ENCODE results near the gene PCDHA13. TPM values are rescaled to one million over a fixed set of nuclear protein-coding genes. Genes with fewer than 3 reads are reported as not detected.
"Not testable (repeated sequence)": the region's sequence is repeated elsewhere in the genome, so short reads cannot be mapped to it uniquely, and the experiment has no call there.

PCDHA13 gene
- total RNA-seq = under 1 TPM in 1 of 2 donors, not detected in 1; 0.12 TPM
- long read RNA-seq = 0 reads

- intact Hi-C loops (cut with DNase I, micrococcal nuclease) = no loop called here
- no peak for ATAC-seq
- no peak for DNase-seq
Measured at GRCh38 chr5:140881889-140882590, at the start of gene PCDHA13. Gene PCDHA13 (plus strand): TSS chr5:140882124. CDS start chr5:140882269, 145 bp downstream.

- no peak for ATAC-seq
- intact Hi-C loops (cut with DNase I, micrococcal nuclease) = no loop called here
Measured at GRCh38 chr5:140833993-140834392, 47.9 kb upstream of the PCDHA13 start, which contains the start of gene PCDHA7. Gene PCDHA7 (plus strand): TSS chr5:140834269. CDS start chr5:140834384, 115 bp downstream.

GRCh38 chr5:140834439-140835008 is 47.4 kb upstream of the PCDHA13 start:
- not testable (repeated sequence) for DNase-seq

More at GRCh38 chr5:140833993-140834392, 47.9 kb upstream of the PCDHA13 start, which contains the start of gene PCDHA7:
- no peak for DNase-seq

GRCh38 chr5:140835622-140836510 is 46.1 kb upstream of the PCDHA13 start:
- intact Hi-C loops (cut with DNase I, micrococcal nuclease) = no loop called here
- DNase-seq (no peak), ATAC-seq (no peak)

More at GRCh38 chr5:140834439-140835008, 47.4 kb upstream of the PCDHA13 start:
- ATAC-seq; intact Hi-C loops (cut with DNase I, micrococcal nuclease): not testable (repeated sequence)

GRCh38 chr5:140840978-140841962 is 40.7 kb upstream of the PCDHA13 start, which contains the start of gene PCDHA8:
Gene PCDHA8 (plus strand): TSS chr5:140841187. CDS start chr5:140841322, 135 bp downstream.
- ATAC-seq = no peak
- no peak for DNase-seq
- intact Hi-C loops (cut with DNase I, micrococcal nuclease) = no loop called here

GRCh38 chr5:140842798-140843733 is 38.9 kb upstream of the PCDHA13 start:
- no peak for DNase-seq
- no peak for ATAC-seq
- intact Hi-C loops (cut with DNase I, micrococcal nuclease) = no loop called here

- ATAC-seq; DNase-seq; intact Hi-C loops (cut with DNase I, micrococcal nuclease): not testable (repeated sequence)
Measured at GRCh38 chr5:140848139-140849102, 33.5 kb upstream of the PCDHA13 start, which contains the start of gene PCDHA9. Gene PCDHA9 (plus strand): TSS chr5:140848382. CDS start chr5:140848496, 114 bp downstream.

- DNase-seq; intact Hi-C loops (cut with DNase I, micrococcal nuclease); ATAC-seq: not testable (repeated sequence)
Measured at GRCh38 chr5:140849831-140850634, 31.9 kb upstream of the PCDHA13 start.

- DNase-seq (no peak), ATAC-seq (no peak)
- intact Hi-C loops (cut with DNase I, micrococcal nuclease) = no loop called here
Measured at GRCh38 chr5:140855772-140856674, 25.9 kb upstream of the PCDHA13 start, which contains the start of gene PCDHA10. Gene PCDHA10 (plus strand): TSS chr5:140855897. CDS start chr5:140856049, 152 bp downstream.

GRCh38 chr5:140857177-140857986 is 24.5 kb upstream of the PCDHA13 start:
- intact Hi-C loops (cut with DNase I, micrococcal nuclease) = no loop called here
- ATAC-seq (no peak), DNase-seq (no peak)

GRCh38 chr5:140857987-140858240 is 24.0 kb upstream of the PCDHA13 start:
- no peak for DNase-seq
- ATAC-seq = no peak
- intact Hi-C loops (cut with DNase I, micrococcal nuclease) = no loop called here

GRCh38 chr5:140862441-140863295 is 19.3 kb upstream of the PCDHA13 start:
- no peak for DNase-seq
- no peak for ATAC-seq
- intact Hi-C loops (cut with DNase I, micrococcal nuclease) = no loop called here
